T follicular helper cell (primary cell): ENCODE data around the gene UBQLN4.
"Not testable (repeated sequence)": the region's sequence is repeated elsewhere in the genome, so short reads cannot be mapped to it uniquely, and the experiment has no call there.

Experiments
- DNase-seq: peaks from one replicate; pipeline ENCODE4 v3.0.0-alpha.2; 2020; ENCODE audit warnings: low read depth

Gene UBQLN4

GRCh38 chr1:156060937-156061636 lies 7.5 kb upstream of the UBQLN4 start, which contains the start of gene RAB25:
Gene RAB25, plus strand, starts transcription at chr1:156061160. Its CDS starts 241 bp downstream, at chr1:156061401.
- no peak for DNase-seq

GRCh38 chr1:156056326-156056849 lies 2.8 kb upstream of the UBQLN4 start:
- no peak for DNase-seq

GRCh38 chr1:156055281-156056048 lies 1.9 kb upstream of the UBQLN4 start:
- DNase-seq: no peak

- DNase-seq: peak; percentile 92
Observed at GRCh38 chr1:156054500-156055280, 1.1 kb upstream of the UBQLN4 start, which contains the start of gene LAMTOR2. Gene LAMTOR2, plus strand, starts transcription at chr1:156054782. Its CDS starts 108 bp downstream, at chr1:156054890.

GRCh38 chr1:156052862-156053767 lies 483 bp downstream of the UBQLN4 start:
- DNase-seq: peak; percentile 62

- no peak for DNase-seq
Observed at GRCh38 chr1:156051011-156051725, 2.4 kb downstream of the UBQLN4 start.

GRCh38 chr1:156050376-156050775 lies 3.2 kb downstream of the UBQLN4 start:
- no peak for DNase-seq

GRCh38 chr1:156048663-156049258 lies 4.8 kb downstream of the UBQLN4 start:
- DNase-seq: no peak

GRCh38 chr1:156045076-156045475 lies 8.5 kb downstream of the UBQLN4 start:
- DNase-seq: no peak

- no peak for DNase-seq
Observed at GRCh38 chr1:156042828-156043227, 10.8 kb downstream of the UBQLN4 start.

- DNase-seq: not testable (repeated sequence)
Observed at GRCh38 chr1:156034991-156035390, 18.6 kb downstream of the UBQLN4 start.

- no peak for DNase-seq
Observed at GRCh38 chr1:156033011-156033410, 20.6 kb downstream of the UBQLN4 start.

- DNase-seq: no peak
Observed at GRCh38 chr1:156026588-156026987, 27.0 kb downstream of the UBQLN4 start.

- DNase-seq: peak; percentile 6
Observed at GRCh38 chr1:156025876-156026275, 27.7 kb downstream of the UBQLN4 start.

- DNase-seq: no peak
Observed at GRCh38 chr1:156024801-156025200, 28.8 kb downstream of the UBQLN4 start.

GRCh38 chr1:156021954-156022353 lies 31.6 kb downstream of the UBQLN4 start:
- DNase-seq: no peak

- no peak for DNase-seq
Observed at GRCh38 chr1:156021093-156021428, 32.5 kb downstream of the UBQLN4 start.

GRCh38 chr1:156020293-156021092 lies 33.1 kb downstream of the UBQLN4 start, which contains the start of gene SSR2:
Gene SSR2, minus strand, starts transcription at chr1:156020951. Its CDS starts 784 bp downstream, at chr1:156020167.
- peak; percentile 79 for DNase-seq

- no peak for DNase-seq
Observed at GRCh38 chr1:156019946-156020292, 33.7 kb downstream of the UBQLN4 start.
